Adrenal gland (tissue), 5 donors: ENCODE measurements around the gene KCNF1.

Experiments used
- CTCF ChIP-seq, 6 experiments: fragments of 450-650 bp in 4 of 6; fragments of 200-600 bp in 2 of 6; sonication (generic) in 1 of 6; IDR thresholded peaks; 1 replicate in 5 of 6; 2 replicates in 1 of 6; pipeline versions ENCODE4 v1.5.1 to v1.8.0; 2016 to 2021; ENCODE audit warnings: antibody characterized with exemption in 6 of 6, mild to moderate bottlenecking in 2 of 6, moderate library complexity in 1 of 6
- POLR2A ChIP-seq, 2 donors: fragments of 450-650 bp; IDR thresholded peaks; one replicate each; pipeline ENCODE4 v1.6.1; 2017; ENCODE audit warnings: antibody characterized with exemption in 2 of 2, mild to moderate bottlenecking in 2 of 2, moderate library complexity in 1 of 2
- donor health status: DM: no; HTN: no; CAD: no.

DNA sequence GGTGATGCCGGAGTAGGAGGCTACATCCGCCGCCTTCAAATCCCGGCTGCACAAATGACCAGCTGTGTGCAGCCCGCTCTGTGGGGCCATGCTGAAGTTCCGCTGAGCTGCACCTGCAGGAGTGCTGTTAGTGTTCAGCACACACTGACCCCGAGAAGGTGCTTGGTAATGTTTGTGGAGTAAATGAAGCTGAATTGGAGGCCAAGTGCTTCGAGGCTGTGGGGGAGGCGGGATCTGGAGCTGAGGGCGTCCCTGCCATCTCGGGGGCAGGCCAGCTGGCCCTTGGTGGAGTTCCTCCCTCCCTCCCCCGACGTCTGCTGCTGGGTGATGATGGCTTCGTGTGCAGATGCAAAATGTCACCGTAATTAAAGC is 23.2 kb downstream of the KCNF1 start:
- TF ChIP-seq CTCF (IDR thresholded peaks at IDR 0.05) (no peak), POLR2A (IDR thresholded peaks at IDR 0.05) (no peak)
